HG03432 (cell line): ENCODE data around the gene KCNG3.

Experiments used
- ATAC-seq: cut with Tn5 transposase; IDR thresholded peaks from one replicate; pipeline ENCODE4 v1.9.1; 2021; ENCODE audit warnings: mild to moderate bottlenecking, moderate library complexity; ENCODE audit not compliant: unreplicated experiment

KCNG3 gene

GRCh38 chr2:42488297-42488696 lies 5.5 kb downstream of the KCNG3 start:
- no peak for ATAC-seq

DNA sequence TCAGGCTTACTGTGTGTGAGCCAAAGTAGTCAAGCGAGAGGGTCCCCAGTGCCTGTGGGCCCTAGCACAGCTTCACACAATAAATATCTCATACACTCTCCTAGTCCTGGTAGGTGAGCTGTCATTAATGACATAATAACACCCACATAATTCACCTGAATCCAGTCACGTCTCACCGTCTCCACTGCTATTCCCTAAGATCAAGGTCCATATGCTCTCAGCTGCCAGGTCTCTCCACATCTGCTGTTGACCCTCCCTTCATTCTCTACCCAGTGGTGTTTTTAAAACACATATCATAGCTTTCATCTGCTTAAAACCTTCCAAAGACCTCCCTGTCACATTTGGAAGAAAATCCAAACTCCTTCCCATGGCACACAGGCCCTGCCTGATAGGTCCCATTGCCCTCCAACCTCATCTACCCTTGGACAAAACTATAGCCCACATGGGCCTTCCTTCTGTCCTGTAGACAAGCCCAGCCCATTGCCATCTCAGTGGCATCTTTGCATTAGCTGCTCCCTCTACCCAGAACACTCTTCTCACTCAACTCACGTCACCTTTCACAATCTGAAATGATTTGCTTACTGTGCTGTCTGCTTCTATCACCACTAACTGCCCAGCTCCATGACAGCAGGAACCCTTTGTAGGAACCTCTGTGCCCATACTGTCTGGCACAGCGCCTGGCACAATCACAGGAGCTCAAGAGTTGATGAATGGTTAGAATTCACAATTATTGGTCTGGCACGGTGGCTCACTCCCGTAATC lies 7.5 kb downstream of the KCNG3 start:
- no peak for ATAC-seq

DNA sequence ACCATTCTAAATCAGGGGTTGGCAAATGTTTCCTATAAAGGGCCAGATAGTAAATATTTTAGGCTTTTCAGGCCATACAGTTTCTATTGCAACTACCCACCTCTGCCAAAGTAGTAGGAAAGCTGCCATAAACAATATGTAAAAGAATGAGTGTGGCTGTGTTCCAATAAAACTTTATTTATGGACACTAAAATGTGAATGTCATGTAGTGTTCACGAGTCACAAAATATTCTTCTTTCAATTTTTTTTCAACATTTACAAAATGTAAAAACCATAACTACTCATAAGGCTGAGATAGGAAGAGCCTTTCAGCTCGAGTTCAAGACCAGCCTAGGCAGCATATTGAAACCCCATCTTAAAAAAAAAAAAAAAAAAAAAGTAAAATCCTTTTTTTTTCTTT lies 13.4 kb downstream of the KCNG3 start:
- ATAC-seq = no peak

DNA sequence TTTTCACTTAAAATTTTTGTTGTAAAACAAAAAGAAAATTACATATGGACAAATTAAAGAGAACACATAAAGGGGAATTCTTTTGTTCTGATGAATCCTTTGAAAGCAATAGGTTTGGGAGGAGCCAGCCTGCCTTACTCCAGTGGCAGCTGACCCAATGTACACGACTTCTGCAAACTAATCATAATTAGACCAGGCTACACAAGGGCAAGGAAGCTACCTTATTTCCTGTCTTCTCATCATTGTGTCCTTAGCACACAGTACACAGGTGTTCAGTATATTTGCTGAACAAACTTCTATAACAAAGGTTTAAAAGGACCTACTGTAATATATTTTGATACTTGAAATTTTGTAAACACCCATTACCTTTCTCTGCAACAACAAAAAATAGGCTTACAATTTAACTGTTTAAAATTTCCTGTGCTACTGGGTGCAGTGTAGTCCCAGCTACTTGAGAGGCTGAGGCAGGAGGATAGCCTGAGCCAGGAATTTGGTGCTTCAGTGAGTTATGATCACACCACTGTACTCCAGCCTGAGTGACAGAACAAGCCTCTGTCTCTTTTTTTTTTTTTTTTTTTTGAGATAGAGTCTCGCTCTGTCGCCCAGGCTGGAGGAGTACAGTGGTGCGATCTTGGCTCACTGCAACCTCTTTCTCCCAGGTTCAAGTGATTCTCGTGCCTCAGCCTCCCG lies 18.9 kb downstream of the KCNG3 start:
- ATAC-seq = no peak

- ATAC-seq = no peak
Measured at GRCh38 chr2:42470706-42471105, 23.1 kb downstream of the KCNG3 start.

DNA sequence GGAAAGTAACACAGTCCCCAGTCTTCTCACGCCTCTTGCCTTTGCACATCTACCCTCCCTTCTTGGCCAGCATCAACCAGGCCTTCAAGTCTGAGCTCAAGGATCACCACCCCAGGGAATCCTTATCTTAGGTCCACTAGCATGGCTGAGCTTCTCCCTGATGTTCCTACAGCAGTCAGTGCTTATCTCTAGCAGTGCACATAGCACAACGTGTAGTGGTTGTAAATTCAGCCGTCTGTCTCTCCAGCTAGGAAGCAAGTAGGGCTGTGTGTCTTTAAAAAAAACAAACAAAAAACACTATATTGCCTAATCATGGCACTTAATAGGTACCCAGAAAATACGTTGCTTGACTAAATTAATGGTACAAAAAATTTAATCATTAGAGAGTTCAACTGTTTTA lies 29.2 kb downstream of the KCNG3 start:
- no peak for ATAC-seq

DNA sequence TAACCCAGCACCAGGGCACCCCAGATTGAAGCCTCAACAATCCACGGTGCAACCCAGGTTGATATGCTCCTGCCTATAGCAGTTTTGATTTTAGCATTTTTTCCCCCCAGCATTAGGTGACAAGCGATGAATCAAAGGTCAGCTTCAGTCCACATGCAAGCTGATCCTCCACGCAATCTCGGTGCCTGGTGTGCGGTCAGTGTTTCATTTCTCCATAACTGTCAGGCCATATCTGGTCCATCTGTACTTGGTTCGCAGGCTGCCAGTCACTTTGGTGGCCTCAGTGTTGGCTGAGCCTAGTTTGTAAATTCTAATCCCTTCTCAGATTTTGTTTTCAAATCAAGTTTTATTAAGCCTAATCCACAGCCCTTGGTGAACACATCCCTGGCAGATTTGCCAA lies 30.2 kb downstream of the KCNG3 start:
- no peak for ATAC-seq

DNA sequence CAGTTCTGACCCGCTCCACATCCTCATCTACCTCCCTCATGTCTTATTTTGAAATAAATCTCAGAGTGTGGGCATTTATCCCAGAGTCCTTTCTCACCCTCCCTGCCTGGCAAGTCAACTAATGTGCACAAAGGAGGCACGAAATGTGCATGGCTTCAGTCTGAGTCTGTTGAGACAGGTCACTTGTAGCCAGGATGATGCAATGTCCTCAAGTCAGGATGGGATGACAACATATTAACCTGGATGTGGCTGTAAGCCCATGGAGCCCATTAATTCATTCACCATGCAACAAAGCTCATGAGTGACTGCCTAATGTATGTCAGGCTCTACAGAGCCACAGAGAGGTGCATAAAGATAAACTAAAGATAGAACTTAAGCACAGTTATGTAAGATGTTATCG lies 34.5 kb downstream of the KCNG3 start:
- no peak for ATAC-seq

GRCh38 chr2:42458396-42458795 lies 35.4 kb downstream of the KCNG3 start:
- no peak for ATAC-seq

DNA sequence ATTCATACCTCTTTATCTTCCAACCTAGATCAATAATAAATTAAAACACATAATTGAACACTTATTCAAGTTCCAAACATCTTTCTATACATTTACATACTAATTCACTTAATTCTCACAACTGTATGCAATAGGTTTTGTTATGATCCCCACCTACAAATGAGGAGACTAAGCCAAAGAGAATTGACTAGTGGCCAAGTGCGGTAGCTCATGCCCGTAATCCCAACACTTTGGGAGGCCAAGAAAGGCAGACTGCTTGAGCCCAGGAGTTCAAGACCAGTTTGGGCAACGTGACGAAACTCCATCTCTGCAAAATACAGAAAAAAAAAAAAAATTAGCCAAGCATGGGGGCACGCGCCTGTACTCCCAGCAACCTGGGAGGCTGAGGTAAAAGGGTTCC lies 36.8 kb downstream of the KCNG3 start:
- no peak for ATAC-seq

- no peak for ATAC-seq
Measured at GRCh38 chr2:42456126-42456839, 37.5 kb downstream of the KCNG3 start.

DNA sequence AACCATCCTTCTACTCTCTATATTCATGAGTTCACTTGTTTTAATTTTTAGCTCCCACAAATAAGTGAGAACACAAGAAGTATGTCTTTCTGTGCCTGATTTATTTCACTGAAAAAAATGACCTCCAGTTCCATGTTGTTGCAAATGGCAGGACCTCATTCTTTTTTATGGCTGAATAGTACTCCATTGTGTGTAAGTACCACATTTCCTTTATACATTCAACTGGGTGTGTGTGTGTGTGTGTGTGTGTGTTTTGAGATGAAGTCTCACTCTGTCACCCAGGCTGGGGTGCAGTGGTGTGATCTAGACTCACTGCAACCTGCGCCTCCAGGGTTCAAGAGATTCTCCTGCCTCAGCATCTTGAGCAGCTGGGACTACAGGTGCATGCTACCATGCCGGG lies 41.2 kb downstream of the KCNG3 start:
- no peak for ATAC-seq

- no peak for ATAC-seq
Measured at GRCh38 chr2:42450136-42450535, 43.6 kb downstream of the KCNG3 start.

DNA sequence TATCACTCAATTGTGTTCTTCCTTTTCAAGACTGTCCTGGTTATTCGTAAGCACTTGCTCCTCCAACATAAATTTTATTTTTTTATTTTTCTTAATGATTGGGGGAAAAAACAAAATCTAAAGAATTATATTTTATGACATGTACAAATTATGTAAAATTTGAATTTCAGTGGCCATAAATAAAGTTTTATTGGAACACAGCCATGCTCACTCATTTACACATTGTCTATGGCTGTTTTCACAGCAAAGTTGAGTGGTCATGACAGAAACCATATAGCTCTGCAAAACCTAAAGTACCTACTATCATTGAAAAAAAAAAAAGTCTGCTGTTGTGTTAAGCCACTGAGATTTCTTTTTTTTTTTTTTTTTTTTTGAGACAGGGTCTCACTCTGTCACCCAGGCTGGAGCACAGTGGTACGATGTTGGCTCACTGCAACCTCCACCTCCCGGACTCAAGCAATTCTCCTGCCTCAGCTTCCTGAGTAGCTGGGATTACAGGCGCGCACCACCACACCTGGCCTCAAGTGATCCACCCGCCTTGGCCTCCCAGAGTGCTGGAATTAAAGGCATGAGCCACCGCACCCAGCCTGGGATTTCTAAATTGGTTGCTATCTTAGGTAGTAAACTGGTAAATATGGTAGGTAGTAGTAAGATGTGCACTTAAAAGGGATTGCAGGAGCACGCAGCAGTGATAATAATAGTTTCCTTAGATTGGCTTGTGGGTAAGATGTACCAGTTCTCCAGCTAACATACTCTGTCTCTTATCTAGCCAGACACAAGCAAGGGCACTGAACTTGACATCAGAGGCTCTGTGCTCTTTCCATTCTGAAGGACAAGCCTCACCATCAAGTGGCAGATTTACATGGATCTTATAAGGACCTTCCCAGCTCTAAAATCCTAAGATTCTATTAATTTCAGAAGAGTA lies 44.4 kb downstream of the KCNG3 start:
- ATAC-seq = no peak

- no peak for ATAC-seq
Measured at GRCh38 chr2:42448163-42448562, 45.6 kb downstream of the KCNG3 start.

DNA sequence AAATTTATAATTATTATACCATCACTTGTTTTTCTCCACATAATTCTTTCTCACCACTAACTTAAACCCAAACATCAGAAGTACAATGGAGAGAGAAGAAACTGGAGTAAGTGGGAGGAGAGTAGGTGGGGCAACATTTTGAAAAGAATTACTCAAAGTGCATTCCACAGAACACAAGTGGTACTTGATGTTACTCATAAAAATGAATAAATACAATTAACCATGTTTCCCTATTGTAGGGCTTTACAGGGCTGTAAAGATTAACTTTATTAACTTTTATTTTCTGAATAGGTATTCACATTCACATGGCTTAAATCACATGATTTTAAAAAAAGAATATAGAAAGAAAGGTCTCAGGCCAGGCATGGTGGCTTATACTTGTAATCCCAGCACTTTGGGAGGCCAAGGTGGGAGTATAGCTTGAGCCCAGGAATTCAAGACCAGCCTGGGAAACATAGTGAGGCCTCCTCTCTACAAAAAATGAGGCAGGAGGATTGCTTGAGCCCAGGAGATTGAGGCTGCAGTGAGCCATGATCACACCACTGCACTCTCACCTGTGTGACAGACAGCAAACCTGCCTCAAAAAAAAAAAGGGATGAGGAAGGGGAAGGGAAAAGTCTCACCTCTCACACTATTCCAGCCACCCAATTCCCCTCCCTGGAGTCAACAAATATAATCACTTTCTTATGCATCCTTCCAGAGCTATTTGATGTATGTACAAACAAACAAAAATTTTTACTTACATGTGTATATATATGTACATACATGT lies 47.1 kb downstream of the KCNG3 start:
- no peak for ATAC-seq

DNA sequence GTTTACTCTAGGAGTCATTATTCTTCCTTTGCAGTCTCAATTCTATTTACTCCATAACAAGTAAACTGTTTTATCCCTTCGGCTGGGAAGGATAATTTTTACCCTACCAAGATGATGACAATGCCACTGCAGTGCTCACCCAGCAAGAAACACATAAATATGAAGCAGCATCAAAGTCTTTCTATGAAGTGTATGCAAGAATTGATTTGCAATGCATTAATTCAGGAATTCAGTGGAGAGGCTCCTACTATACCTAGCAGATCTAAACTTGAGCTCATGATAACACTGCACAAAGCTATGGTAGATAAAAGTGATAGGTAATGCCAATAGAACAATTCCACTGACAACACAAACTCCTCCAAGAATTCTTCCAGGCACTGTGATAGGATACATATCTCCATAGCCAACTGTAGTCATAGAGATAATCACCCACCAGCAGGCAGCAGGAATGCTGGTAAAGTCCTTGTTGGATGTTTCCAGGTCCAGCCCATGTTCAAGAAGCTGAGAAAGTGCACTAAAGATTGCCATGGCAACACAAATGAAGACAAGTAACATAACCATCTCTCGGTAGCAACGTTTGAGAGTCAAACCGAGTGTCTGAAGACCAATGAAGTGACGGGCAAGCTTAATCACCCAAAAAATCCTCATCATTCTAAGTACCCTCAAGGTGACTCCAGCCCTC lies 49.9 kb downstream of the KCNG3 start:
- ATAC-seq = no peak

GRCh38 chr2:42442774-42443173 lies 51.0 kb downstream of the KCNG3 start:
- no peak for ATAC-seq

- no peak for ATAC-seq
Measured at GRCh38 chr2:42438685-42439084, 55.1 kb downstream of the KCNG3 start.

GRCh38 chr2:42436370-42436769 lies 57.4 kb downstream of the KCNG3 start:
- ATAC-seq = no peak
